Activated gamma-delta T cell treated with Interleukin-2 at 50 U/mL for 16 hours (primary cell): Measurements from ENCODE around the gene PRDX2.

Experiments used
- DNase-seq: peaks from one replicate; pipeline ENCODE4 v3.0.0-alpha.2; 2020

The PRDX2 gene

DNA sequence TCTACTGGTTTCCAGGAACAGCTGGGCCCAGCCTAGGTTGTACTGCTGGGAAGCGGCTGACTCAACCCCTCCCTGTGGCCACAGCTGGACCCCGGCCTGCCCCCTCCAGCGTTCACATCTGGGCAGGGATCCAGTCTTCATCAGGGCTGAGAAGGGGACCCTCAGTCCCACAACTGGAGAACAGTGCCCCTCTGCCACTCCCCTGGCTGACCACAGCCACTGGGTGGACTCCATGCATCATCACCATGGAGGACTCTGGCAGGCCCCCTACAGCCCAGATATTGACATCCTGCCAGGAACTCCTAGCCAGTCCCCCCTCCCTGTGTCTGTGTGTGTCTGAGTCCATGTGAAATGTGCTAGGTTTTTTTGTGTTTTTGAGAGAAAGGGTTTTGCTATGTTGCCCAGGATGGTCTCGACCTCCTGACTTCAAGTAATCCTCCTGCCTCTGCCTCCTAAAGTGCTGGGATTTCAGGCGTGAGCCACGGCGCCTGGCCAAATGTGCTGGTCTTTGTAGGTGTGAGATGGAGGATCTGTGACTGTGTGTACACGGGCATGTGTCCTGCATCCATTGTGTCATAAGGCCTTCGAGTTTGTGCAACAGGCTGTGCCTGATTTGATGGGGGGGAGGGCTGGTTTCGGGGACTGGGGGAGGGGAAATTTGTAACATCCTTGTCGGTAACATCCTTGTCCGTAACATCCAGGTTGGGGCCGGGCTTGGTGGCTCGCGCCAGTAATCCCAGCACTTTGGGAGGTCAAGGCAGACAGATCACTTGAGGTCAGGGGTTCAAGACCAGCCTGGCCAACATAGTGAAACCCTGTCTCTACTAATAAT is 22.2 kb downstream of the PRDX2 start:
- DNase-seq = no peak

DNA sequence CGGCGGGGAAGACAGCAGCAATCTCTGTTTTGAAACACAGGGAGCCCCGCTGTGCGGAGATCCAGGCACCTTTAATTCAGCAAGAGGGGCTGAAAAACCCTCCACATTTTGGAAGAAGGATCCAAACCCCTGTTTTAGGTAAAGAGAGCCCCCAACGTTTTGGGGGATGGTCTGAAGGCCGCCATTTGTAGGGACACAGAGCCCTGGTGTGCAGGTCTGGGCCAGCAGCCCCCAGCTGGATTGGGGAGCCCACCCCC is 22.8 kb downstream of the PRDX2 start:
- DNase-seq = no peak

DNA sequence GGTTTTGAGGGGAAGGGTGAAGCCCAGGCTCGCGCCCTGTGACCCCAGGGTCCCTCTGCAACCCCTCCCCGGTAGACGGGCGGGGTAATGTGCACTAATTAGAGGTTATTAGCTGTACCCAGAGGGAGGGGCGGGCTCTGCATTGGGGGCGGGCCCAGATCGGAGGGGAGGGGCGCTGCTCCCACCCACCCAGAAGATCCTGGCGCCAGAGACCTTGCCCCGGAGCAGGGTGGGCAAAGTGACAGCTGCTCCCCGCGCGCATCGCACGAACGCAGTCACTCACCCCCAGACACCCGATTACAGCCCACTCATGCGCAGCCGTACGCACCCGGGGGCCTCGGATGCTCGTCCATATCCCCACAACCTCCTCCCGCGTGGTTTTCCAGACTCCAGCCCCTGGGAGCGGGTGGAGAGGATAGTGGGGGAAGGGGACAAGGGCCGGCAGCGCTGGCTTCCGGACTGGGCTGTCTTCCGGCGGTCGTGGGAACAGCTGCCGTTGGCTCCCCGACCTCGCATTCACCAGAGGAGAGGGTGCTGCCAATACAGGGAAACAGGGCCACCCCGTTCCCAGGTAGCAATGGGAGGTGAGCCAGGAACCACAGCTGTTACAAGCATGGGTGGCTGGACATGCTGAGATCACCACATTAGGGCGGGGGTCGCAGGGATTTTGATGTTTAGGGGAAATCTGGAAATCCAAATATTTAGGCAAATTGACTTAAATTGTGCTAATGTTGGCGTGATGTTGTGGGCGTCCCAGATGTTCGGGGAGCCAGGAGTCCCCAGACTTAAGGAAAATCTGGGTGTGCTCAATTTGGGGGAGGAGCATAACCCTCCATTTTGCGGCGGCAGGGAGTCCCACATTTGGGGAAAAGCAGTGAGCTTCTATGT is 23.3 kb downstream of the PRDX2 start:
- peak; percentile 26 for DNase-seq

GRCh38 chr19:12777217-12778016 is 24.2 kb downstream of the PRDX2 start:
- peak; percentile 81 for DNase-seq

- peak; percentile 16 for DNase-seq
Measured at GRCh38 chr19:12774588-12775555, 26.7 kb downstream of the PRDX2 start, which contains the start of gene HOOK2. HOOK2 (minus strand) TSS chr19:12775552; CDS start chr19:12775449, 103 bp downstream.

DNA sequence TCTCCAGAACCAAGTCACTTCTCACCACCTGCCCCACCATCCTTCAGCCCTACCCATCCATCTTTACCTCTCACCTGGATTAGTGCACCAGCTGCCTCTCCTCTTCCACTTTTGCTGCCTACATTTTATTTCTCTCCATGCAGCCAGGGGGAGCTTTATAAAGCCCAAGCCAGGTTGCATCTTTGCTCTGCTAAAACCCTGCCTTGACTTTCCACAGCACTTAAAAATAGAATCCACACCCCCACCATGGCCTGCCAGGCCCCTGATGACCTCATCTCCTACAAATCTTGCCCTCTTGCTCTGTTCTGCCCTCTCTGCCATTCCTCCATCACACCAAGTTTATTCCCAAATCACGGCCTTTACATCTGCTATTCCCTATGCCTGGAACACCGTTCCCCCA is 28.0 kb downstream of the PRDX2 start:
- DNase-seq = no peak

DNA sequence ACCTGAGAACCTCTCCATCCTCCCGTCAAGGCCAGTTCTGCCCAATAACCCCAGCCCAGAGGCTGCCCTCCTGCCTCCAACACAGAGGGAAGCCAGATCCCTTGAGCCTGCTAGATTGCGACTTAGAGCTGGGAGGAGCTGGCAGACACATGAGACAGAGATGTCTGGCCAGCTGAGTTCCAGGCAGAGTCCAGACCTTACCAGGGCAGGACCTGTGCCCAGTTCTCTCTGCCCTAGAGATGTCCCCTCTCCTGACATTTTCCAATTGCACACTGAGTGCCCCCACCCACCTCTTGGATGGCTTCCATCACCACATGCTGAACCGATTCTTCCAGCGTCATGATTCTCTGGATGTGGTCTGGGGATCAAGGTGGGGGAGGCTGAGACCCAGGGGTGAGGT is 29.3 kb downstream of the PRDX2 start:
- no peak for DNase-seq

GRCh38 chr19:12770922-12771321 is 30.7 kb downstream of the PRDX2 start:
- no peak for DNase-seq

DNA sequence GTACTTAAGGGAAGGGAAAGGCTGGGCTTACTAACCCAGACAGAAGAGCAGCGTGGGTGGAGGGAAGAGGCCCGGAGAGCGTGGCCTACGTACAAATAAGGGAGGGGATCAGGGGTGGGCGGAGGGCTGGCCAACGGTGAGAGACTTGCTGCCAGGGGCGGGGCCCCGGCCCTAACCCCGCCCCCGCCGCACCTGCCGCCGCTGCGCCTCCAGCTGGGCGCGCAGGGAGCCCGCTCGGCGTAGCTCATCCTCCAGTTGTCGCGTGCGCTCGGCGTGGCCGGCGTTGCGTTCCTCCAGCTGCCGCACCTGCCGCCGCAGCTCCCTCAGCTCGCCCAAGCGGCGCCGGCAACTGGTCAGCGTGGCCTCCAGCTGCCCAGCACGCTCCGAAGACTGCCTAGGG is 31.9 kb downstream of the PRDX2 start:
- peak; percentile 30 for DNase-seq

GRCh38 chr19:12767666-12768065 is 33.9 kb downstream of the PRDX2 start:
- no peak for DNase-seq

DNA sequence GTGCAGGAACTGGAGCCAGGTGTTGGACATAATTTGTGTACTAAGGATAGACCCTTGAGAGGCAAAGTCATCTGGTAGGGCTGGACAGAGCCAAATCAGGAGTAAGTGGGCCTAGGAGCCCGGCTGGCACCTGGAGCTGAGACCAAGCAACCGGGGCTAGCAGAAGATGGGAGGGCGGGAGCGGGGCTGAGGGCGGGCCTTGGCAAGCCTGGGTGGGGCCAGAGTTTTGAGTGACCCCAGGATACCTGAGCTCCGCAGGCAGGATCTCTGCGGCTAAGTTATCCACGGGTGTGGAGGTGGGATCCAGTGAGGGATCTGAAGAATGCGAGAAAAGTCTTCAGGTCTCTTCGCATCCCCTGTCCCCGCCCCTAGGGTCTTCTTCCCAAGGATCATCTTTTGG is 34.5 kb downstream of the PRDX2 start:
- no peak for DNase-seq

DNA sequence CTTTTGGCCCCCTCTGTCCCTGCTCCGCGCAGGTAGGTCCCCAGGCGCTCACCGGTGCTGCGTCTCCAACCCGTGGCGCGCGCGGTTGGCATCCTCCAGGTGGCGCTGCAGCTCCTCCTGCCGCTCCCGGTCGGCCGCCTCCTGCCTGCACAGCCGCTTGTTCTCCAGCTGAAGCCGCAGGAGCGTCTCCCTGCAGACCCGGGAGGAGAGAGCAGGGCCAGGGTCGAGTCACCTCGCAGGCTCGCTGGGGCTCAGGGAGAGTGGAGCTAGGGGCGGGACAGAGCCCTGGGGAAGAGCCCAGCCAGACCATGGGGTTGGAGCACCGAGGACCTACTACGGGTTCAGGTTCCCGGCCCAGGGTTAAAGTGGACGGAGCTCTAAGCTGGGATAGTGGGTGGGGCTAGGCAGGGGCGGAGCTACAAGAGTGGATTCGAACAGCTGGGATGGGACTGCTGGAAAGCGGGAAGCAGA is 35.5 kb downstream of the PRDX2 start:
- DNase-seq = peak; percentile 80

- DNase-seq = no peak
Measured at GRCh38 chr19:12764698-12765097, 36.9 kb downstream of the PRDX2 start.

- no peak for DNase-seq
Measured at GRCh38 chr19:12763100-12763499, 38.5 kb downstream of the PRDX2 start.

DNA sequence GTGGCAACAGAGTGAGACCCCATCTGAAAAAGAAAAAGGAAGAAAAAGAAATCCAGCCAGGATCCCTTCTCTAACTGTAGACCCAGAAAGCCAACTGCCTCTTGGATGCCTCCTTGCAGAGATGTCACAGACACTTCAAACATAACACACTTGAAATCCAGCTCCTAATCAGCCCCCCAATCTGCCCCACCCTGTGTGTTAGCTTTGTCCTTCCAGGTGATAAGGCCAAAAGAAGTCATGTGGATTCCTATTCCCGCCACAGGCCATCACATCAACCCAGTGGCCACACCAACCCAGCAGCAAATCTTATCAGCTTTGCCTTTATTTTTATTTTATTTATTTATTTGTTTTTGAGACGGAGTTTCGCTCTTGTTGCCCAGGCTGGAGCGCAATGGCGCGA is 41.9 kb downstream of the PRDX2 start:
- no peak for DNase-seq

DNA sequence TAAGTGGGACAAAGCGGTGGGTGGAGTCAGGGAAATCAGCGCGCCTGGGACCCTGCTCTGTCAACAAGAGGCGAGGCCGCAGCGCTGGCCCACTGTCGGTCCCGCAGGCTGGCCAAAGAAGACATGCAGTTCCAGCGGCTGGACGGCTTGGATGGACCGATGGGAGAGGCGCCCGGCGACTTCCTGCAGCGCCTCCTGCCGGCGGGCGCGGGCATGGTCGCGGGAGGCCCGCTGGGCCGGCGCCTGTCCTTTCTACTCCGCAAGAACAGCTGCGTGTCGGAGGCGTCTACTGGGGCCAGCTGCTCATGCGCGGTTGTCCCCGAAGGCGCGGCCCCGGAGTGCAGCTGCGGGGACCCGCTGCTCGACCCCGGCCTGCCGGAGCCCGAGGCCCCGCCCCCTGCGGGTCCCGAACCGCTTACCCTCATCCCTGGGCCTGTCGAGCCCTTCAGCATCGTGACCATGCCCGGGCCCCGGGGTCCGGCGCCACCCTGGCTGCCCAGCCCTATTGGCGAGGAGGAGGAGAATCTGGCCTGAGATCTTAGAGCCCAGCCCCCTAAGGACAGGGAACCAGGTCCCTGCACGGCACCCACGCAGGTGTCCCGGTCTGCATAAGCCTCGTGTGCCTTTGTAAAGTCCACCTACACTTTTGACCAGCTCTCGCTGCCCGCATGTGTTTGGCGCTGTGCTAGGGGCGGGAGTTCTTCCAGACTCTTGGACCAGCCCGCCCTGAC is 43.9 kb downstream of the PRDX2 start:
- peak; percentile 40 for DNase-seq

DNA sequence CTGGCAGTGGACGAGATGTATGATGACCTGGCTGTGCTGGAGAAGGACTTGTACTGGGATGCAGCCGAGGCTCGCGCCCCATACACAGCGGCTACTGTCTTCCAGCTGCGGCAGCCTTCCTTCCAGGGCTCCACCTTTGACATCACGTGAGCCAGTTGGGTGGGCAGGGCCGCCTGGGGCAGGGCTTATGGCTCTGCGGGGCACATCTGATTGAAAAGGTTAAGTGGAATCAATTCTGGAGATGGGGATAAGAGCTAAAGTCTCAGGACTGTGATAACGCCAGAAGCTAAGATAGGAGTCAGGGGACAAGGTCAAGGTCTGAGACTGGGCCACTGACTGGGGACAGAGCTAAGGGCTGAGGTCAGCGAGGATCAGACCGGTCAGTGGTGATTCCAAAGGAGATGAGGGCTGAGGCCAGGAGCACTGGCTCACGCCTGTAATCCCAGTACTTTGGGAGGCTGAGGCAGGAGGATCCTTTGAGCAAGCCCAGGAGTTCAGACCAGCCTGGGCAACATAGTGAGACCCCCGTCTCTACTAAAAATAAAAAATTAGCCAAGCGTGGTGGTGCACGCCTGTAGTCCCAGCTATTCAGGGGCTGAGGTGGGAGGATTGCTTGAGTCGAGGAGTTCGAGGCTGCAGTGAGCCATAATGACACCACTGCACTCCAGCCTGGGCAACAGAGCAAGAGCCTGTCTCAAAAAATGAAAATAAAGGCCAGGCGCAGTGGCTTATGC is 45.3 kb downstream of the PRDX2 start:
- DNase-seq = no peak

DNA sequence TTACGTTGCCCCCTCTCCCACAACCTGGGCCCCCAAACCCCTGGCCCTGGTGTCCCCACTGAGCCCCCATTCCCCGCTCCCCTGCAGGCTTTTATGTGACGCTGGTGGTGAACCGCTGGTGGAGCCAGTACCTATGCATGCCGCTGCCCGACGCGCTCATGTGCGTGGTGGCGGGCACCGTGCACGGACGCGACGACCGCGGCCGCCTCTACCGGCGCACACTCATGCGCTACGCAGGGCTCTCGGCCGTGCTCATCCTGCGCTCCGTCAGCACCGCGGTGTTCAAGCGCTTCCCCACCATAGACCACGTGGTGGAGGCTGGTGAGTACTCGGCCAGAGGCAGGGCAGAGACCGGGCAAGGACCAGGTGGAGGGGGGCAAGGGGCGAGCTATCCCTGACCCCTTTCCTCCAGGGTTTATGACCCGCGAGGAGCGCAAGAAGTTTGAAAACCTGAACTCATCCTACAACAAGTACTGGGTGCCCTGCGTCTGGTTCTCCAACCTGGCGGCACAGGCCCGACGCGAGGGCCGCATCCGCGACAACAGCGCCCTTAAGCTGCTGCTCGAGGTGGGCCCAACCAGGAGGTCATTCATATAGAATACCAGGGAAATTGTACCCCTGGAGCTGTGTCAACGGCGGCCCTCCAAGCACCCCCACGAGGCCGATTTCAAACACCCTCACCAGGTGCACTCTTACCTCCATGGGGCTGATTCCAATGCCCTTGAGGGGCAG is 47.0 kb downstream of the PRDX2 start:
- no peak for DNase-seq

- no peak for DNase-seq
Measured at GRCh38 chr19:12752056-12752781, 49.4 kb downstream of the PRDX2 start.
